Mesendoderm (in vitro differentiated cells): ENCODE results near the gene ELAC1.

Experiments used
- DNase-seq: peaks from one replicate; pipeline ENCODE4 v3.0.0; 2013
- H2AK5ac ChIP-seq: 2 replicates; pipeline ENCODE4 v1.6.1; 2013; ENCODE audit warnings: low read length, inconsistent platforms
- H2BK120ac ChIP-seq: 2 replicates; pipeline ENCODE4 v1.6.1; 2013; ENCODE audit warnings: low read depth, mild to moderate bottlenecking, low read length, moderate library complexity, mixed read lengths
- H2BK15ac ChIP-seq: replicated peaks from 2 replicates; pipeline ENCODE4 v1.6.1; 2013; ENCODE audit warnings: low read depth, mild to moderate bottlenecking, moderate library complexity
- H2BK5ac ChIP-seq: 2 replicates; pipeline ENCODE4 v1.6.1; 2013; ENCODE audit warnings: low read length, inconsistent platforms
- H3K18ac ChIP-seq: 2 replicates; pipeline ENCODE4 v1.6.1; 2013; ENCODE audit warnings: mild to moderate bottlenecking, low read length, mixed read lengths
- H3K23ac ChIP-seq: one replicate; pipeline ENCODE4 v1.6.1; 2013; ENCODE audit warnings: low read length
- H3K27ac ChIP-seq: 2 replicates; pipeline ENCODE4 v1.5.1; 2013; ENCODE audit warnings: low read depth, mild to moderate bottlenecking, inconsistent platforms, low read length, moderate library complexity
- H3K27me3 ChIP-seq: 2 replicates; pipeline ENCODE4 v1.6.1; 2013; ENCODE audit warnings: low read length, control low read depth, mild to moderate bottlenecking, inconsistent platforms; ENCODE audit not compliant: insufficient read depth, poor library complexity
- H3K36me3 ChIP-seq: 2 replicates; pipeline ENCODE4 v1.6.1; 2013; ENCODE audit warnings: low read length, inconsistent platforms; ENCODE audit not compliant: control insufficient read depth, insufficient read depth
- H3K4ac ChIP-seq: one replicate; pipeline ENCODE4 v1.6.1; 2013; ENCODE audit warnings: low read depth, mild to moderate bottlenecking, low read length, moderate library complexity
- H3K4me1 ChIP-seq: 2 replicates; pipeline ENCODE4 v1.6.1; 2013; ENCODE audit warnings: low read depth, low read length, inconsistent platforms; ENCODE audit not compliant: control insufficient read depth
- H3K4me2 ChIP-seq: 2 replicates; pipeline ENCODE4 v1.6.1; 2013; ENCODE audit warnings: low read length
- H3K4me3 ChIP-seq: 2 replicates; pipeline ENCODE4 v1.5.1; 2013; ENCODE audit warnings: mild to moderate bottlenecking, low read length
- H3K56ac ChIP-seq: one replicate; pipeline ENCODE4 v1.6.1; 2013; ENCODE audit warnings: low read length
- H3K79me1 ChIP-seq: 2 replicates; pipeline ENCODE4 v1.6.1; 2013; ENCODE audit warnings: low read length, inconsistent platforms
- H3K79me2 ChIP-seq: 2 replicates; pipeline ENCODE4 v1.6.1; 2013; ENCODE audit warnings: mild to moderate bottlenecking, low read length; ENCODE audit not compliant: control insufficient read depth, insufficient read depth
- H3K9ac ChIP-seq: 2 replicates; pipeline ENCODE4 v1.6.1; 2013; ENCODE audit warnings: low read length, inconsistent platforms
- H4K5ac ChIP-seq: one replicate; pipeline ENCODE4 v1.6.1; 2013; ENCODE audit warnings: low read length
- H4K8ac ChIP-seq: one replicate; pipeline ENCODE4 v1.6.1; 2013; ENCODE audit warnings: low read depth, mild to moderate bottlenecking, control low read depth, low read length, moderate library complexity
- WGBS: extraction: QIAGEN DNeasy Blood & Tissue Kit; methylation state at CpG from one replicate; pipeline ENCODE4 v1.1.7; 2013; ENCODE audit warnings: low lambda C conversion rate, missing lambda C conversion rate; ENCODE audit not compliant: insufficient coverage; ENCODE audit errors: extremely low coverage; 5-methylcytosine and 5-hydroxymethylcytosine counted together

The ELAC1 gene

DNA sequence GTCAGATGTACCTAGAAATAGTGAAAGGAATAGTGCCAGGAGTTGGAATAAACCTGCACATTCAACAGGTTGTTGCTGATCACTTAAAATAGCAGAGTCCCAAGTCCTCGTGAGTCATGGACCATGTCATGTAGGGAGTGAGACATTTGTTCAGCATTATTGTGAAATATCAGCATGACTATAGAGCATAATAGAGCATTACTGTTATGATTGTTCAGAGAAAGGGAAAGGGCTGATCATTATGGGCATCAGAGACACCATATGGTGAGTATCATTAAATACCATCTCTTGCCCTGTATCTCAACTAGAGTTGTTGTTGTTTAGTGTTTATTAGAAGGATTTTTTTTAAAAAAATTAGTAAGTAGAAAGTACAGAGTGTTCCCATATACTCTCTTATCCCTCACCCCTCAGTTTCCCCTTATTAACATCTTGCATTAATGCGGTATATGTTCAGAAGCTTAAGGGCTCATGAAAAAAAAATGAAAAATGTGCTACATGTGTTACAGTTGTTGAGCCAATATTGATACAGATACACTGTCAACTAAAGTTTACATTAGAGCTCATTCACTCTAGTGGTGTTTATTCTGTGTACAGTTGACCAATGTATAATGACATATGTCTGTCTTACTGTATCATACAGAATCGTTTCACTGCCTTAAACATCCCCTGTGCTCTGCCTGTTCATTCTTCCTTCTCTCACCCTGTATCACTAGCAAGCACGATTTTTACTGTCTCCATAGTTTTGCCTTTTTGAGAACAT lies 5.7 kb downstream of the ELAC1 start:
- H3K4me3 ChIP-seq, result no peak overlapping the region
- no peak overlapping the region for H3K4me2 ChIP-seq
- H3K27me3 ChIP-seq, result no peaks in the 10 kb centered on the region
- H2BK15ac ChIP-seq, result no peak overlapping the region
- no peak overlapping the region for H2BK120ac ChIP-seq
- no peak for DNase-seq
- H3K36me3 ChIP-seq, result no peaks in the 10 kb centered on the region
- H3K9ac ChIP-seq, result no peak overlapping the region
- no peak overlapping the region for H3K4ac ChIP-seq
- H4K5ac ChIP-seq, result no peak overlapping the region
- no peaks in the 10 kb centered on the region for H3K79me1 ChIP-seq
- H2BK5ac ChIP-seq, result no peak overlapping the region
- no CpG with 5 or more reads among the region's 4 CpGs for WGBS
- H3K23ac ChIP-seq, result no peak overlapping the region
- no peak overlapping the region for H3K56ac ChIP-seq
- no peak overlapping the region for H4K8ac ChIP-seq
- no peak overlapping the region for H3K18ac ChIP-seq
- H3K4me1 ChIP-seq, result peaks cover 2% of the 10 kb centered on the region
- H3K79me2 ChIP-seq, result no peaks in the 10 kb centered on the region
- H3K27ac ChIP-seq, result no peak overlapping the region
- H2AK5ac ChIP-seq, result no peak overlapping the region

DNA sequence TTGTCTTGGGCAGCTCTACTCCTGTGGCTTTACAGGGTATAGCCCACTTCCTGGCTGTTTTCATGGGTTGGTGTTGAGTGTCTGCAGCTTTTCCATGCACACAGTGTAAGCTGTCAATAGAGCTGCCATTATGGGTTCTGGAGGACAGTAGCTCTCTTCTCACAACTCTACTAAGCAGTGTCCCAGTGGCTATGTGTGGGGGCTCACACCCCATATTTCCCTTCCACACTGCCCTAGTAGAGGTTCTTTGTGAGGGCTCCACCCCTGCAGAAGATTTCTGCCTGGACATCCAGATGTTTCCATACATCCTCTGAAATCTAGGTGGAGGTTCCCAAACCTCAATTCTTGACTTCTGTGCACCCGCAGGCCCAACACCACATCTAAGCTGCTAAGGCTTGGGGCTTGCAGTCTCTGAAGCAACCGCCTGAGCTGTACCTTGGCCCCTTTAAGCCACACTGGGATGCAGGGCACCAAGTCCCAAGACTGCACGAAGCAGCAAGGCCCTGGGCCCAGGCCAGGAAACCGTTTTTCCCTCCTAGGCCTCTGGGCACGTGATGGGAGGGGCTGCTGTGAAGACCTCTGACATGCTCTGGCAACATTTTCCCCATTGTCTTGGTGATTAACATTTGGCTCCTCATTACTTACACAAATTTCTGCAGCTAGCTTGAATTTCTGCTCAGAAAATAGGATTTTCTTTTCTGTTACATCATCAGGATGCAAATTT lies 9.4 kb downstream of the ELAC1 start:
- Histone ChIP-seq H3K9ac (no peak overlapping the region), H3K4me1 (no peaks in the 10 kb centered on the region), H3K4ac (no peak overlapping the region), H3K56ac (no peak overlapping the region), H2BK5ac (no peak overlapping the region), H3K27ac (no peak overlapping the region), H3K36me3 (no peaks in the 10 kb centered on the region), H2AK5ac (no peak overlapping the region), H3K18ac (no peak overlapping the region), H4K8ac (no peak overlapping the region), H3K27me3 (no peaks in the 10 kb centered on the region), H2BK120ac (no peak overlapping the region), H3K79me1 (no peaks in the 10 kb centered on the region), H3K4me3 (no peak overlapping the region), H3K4me2 (no peak overlapping the region), H3K79me2 (no peaks in the 10 kb centered on the region), H4K5ac (no peak overlapping the region), H3K23ac (no peak overlapping the region), H2BK15ac (no peak overlapping the region)
- no peak for DNase-seq
- WGBS, result no CpG with 5 or more reads among the region's 5 CpGs

DNA sequence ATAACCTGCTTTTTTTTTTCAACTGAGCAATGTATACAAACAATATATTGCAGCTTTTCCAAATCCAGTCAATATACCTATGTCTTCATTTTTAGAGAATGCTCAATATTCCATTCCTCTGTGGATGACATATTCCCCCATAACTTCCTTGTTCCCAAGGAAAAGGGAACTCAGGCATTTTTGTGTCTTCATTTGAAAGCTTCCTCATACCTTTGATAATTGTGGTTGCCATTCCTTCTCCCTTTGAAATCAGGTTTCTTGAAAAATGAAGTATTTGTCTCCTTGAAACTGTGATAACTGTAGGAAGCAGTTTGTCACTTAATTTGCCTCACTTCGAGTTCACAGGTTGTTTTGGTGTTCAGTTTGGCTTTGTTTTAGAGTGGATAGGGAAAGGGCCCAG lies 13.5 kb downstream of the ELAC1 start:
- Histone ChIP-seq H3K4ac (no peak overlapping the region), H4K5ac (no peak overlapping the region), H3K36me3 (no peaks in the 10 kb centered on the region), H2AK5ac (no peak overlapping the region), H3K79me1 (no peaks in the 10 kb centered on the region), H3K79me2 (no peaks in the 10 kb centered on the region), H2BK120ac (no peak overlapping the region), H3K27me3 (no peaks in the 10 kb centered on the region), H2BK15ac (no peak overlapping the region), H3K18ac (no peak overlapping the region), H3K27ac (no peak overlapping the region), H3K56ac (no peak overlapping the region), H3K4me2 (no peak overlapping the region), H3K4me3 (no peak overlapping the region), H4K8ac (no peak overlapping the region), H3K4me1 (no peaks in the 10 kb centered on the region), H3K9ac (no peak overlapping the region), H2BK5ac (no peak overlapping the region), H3K23ac (no peak overlapping the region)
- no CpG with 5 or more reads among the region's 1 CpG for WGBS
- DNase-seq, result no peak

DNA sequence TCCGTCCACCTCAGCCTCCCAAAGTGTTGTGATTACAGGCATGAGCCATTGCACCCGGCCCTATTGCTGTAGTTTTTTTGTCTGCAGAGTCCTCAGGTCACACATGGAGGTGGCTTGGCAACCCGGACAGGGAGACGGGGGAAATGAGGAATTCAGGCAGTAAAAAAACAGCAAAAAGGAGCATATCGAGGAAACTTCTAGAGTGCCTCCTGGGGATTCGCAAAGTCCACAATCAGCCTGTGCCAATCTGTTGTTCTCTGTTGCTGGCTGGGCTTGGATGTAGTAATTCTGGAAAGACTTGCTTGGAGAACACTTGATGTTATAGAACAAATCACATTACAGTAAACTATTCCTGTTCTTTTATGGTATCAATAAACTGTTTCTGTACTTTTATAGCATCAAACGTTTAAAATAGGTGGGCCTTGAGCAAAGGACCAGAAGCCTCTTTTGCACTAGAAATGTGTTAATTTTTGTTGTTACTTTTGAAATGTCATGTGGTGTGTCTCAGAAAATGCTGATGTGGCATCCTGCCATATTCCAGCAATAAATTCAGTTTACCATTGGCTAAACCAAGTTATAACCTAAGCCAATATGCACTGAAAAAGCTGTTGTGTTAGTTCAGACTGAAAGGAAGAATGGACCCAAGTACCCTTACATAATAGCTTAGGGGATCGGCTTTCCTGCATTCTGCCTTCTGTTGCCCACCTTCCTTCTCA lies 14.4 kb downstream of the ELAC1 start:
- Histone ChIP-seq H3K56ac (no peak overlapping the region), H3K79me2 (no peaks in the 10 kb centered on the region), H3K4ac (no peak overlapping the region), H3K4me3 (no peak overlapping the region), H2BK5ac (no peak overlapping the region), H4K5ac (no peak overlapping the region), H3K18ac (no peak overlapping the region), H3K4me2 (no peak overlapping the region), H3K79me1 (no peaks in the 10 kb centered on the region), H3K27ac (no peak overlapping the region), H3K4me1 (no peaks in the 10 kb centered on the region), H2BK15ac (no peak overlapping the region), H3K9ac (no peak overlapping the region), H3K23ac (no peak overlapping the region), H2BK120ac (no peak overlapping the region), H3K36me3 (no peaks in the 10 kb centered on the region), H4K8ac (no peak overlapping the region), H2AK5ac (no peak overlapping the region), H3K27me3 (no peaks in the 10 kb centered on the region)
- no peak for DNase-seq
- WGBS, result no CpG with 5 or more reads among the region's 8 CpGs

DNA sequence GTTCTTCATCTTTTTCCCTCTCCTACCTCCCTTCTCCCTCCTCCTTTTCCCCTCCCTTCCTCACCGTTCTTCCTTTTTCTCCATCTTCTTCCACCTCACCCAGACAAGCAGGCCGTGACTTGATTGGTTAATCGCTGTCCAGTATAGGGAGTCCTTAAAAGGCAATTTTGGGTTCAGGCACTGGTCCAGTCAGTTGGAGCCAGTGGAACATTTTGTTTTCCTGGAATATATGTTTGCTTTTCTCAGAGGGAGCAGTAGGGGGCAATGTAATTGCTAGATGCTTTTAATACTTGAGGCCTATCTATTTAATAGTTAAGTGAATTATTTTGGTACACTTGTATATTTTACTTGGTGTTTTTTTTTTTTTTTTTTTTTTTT lies 15.0 kb downstream of the ELAC1 start:
- no peak overlapping the region for H3K18ac ChIP-seq
- 100% methylated on average over 1 of the region's 3 CpGs for WGBS
- no peaks in the 10 kb centered on the region for H3K4me1 ChIP-seq
- H3K36me3 ChIP-seq, result no peaks in the 10 kb centered on the region
- no peak for DNase-seq
- no peak overlapping the region for H3K56ac ChIP-seq
- H2BK120ac ChIP-seq, result no peak overlapping the region
- no peak overlapping the region for H3K4ac ChIP-seq
- no peak overlapping the region for H3K4me2 ChIP-seq
- no peaks in the 10 kb centered on the region for H3K79me1 ChIP-seq
- H2AK5ac ChIP-seq, result no peak overlapping the region
- H3K23ac ChIP-seq, result no peak overlapping the region
- H3K9ac ChIP-seq, result no peak overlapping the region
- no peaks in the 10 kb centered on the region for H3K27me3 ChIP-seq
- H2BK15ac ChIP-seq, result no peak overlapping the region
- H3K79me2 ChIP-seq, result no peaks in the 10 kb centered on the region
- H4K5ac ChIP-seq, result no peak overlapping the region
- H2BK5ac ChIP-seq, result no peak overlapping the region
- no peak overlapping the region for H3K4me3 ChIP-seq
- no peak overlapping the region for H4K8ac ChIP-seq
- no peak overlapping the region for H3K27ac ChIP-seq
